Motor neuron (in vitro differentiated cells): Measurements from ENCODE around the gene APBA2. TPM values are rescaled to one million over a fixed set of nuclear protein-coding genes. Genes with fewer than 3 reads are reported as not detected.
A peak's percentile ranks its signal among the peaks of the same experiment; 100 is the strongest.
"Not testable (repeated sequence)": the region's sequence is repeated elsewhere in the genome, so short reads cannot be mapped to it uniquely, and the experiment has no call there.

Experiments used
- ATAC-seq, 8 experiments: fragments of 200-7000 bp; cut with Tn5 transposase; replicated peaks in 6 of 8; 2 replicates each; pipeline ENCODE4 v1.8.0; 2021; ENCODE audit warnings: mild to moderate bottlenecking in 8 of 8, moderate library complexity in 8 of 8
- H3K27ac ChIP-seq, 2 donors: fragments of 250-450 bp; sonication (Bioruptor Pico); 2 replicates each; pipeline ENCODE4 v1.9.0; 2021; ENCODE audit warnings: antibody characterized with exemption in 2 of 2, mild to moderate bottlenecking in 2 of 2, moderate library complexity in 1 of 2
- H3K4me1 ChIP-seq, 2 donors: fragments of 250-450 bp; sonication (Bioruptor Pico); replicated peaks in 1 of 2; 2 replicates each; pipeline ENCODE4 v1.6.1; 2021; ENCODE audit warnings: antibody characterized with exemption in 2 of 2, mild to moderate bottlenecking in 2 of 2, moderate library complexity in 1 of 2
- H3K4me3 ChIP-seq, 5 donors: fragments of 250-450 bp; sonication (Bioruptor Pico); 2 replicates each; pipeline ENCODE4 v1.9.0; 2021; ENCODE audit warnings: antibody characterized with exemption in 5 of 5, mild to moderate bottlenecking in 5 of 5, moderate library complexity in 4 of 5
- WGBS, 10 experiments: fragments of 450-650 bp; shearing (Covaris generic); methylation state at CpG; one replicate each; pipeline ENCODE4 v1.0.0; 2022; 5-methylcytosine and 5-hydroxymethylcytosine counted together
- in situ Hi-C, 9 experiments: fragments of 400-800 bp; cut with MboI; loops; one replicate each; pipeline ENCODE4 v1.15.0; 2021; ENCODE audit warnings: low sequenced_read_pairs in 9 of 9, low pct_unique_long_range_greater_than_20kb in 2 of 9; ENCODE audit not compliant: unreplicated experiment in 9 of 9
- total RNA-seq, 8 experiments: library from RNA; unstranded; fragments of 300-600 nt; gene quantifications; 2 replicates each; pipeline versions ENCODE4 v1.2.3 to v1.2.4, GENCODE V29; 2022

APBA2 gene
- total RNA-seq, result 10 to 100 TPM in 7 of 8 experiments, 1 to 10 TPM in 1; 7.8 to 66.8 (median 40.0) TPM

GRCh38 chr15:28885630-28886430, at the start of gene APBA2:
TSS of gene APBA2 (plus strand) at chr15:28885974. CDS start at chr15:29053885, 167,911 bp downstream.
- H3K4me3 ChIP-seq, result peak within 1 kb of the TSS; percentile 85 to 97 (median 91)
- in situ Hi-C loops, result loop anchor here in 4 of 9 experiments (25.0 kb wide), 1 partner anchor 201 kb away; no protein-coding TSS in a partner anchor
- WGBS, 10 experiments, result 0% methylated on average over 2 to 6 of the region's 109 CpGs; no CpG with 5 or more reads in 8 of the 10 experiments
- peak; percentile 77 to 88 (median 83) for ATAC-seq
- peak within 1 kb of the TSS; percentile 81 to 83 for H3K27ac ChIP-seq
- peaks cover 16 to 17% of the 10 kb centered on the region in 2 donors for H3K4me1 ChIP-seq

GRCh38 chr15:28840285-28840684, 45.5 kb upstream of the APBA2 start:
- no CpG with 5 or more reads among the region's 9 CpGs for WGBS, 10 experiments
- H3K27ac ChIP-seq, in situ Hi-C loops, ATAC-seq, H3K4me3 ChIP-seq, H3K4me1 ChIP-seq: not testable (repeated sequence)

GRCh38 chr15:28842210-28842609, 43.6 kb upstream of the APBA2 start:
- 54 to 90% (median 76%) methylated on average over 1 to 6 of the region's 11 CpGs; no CpG with 5 or more reads in 2 of the 10 experiments for WGBS, 10 experiments
- H3K4me3 ChIP-seq, H3K4me1 ChIP-seq, H3K27ac ChIP-seq, in situ Hi-C loops: not testable (repeated sequence)
- ATAC-seq, result peak in 3 of 8 experiments; percentile 53 to 65 (median 60)

GRCh38 chr15:28843520-28843919, 42.3 kb upstream of the APBA2 start:
- 73 to 100% (median 99%) methylated on average over 3 to 7 of the region's 12 CpGs; no CpG with 5 or more reads in 6 of the 10 experiments for WGBS, 10 experiments
- H3K27ac ChIP-seq, H3K4me3 ChIP-seq, ATAC-seq, H3K4me1 ChIP-seq, in situ Hi-C loops: not testable (repeated sequence)

- ATAC-seq, in situ Hi-C loops, H3K4me3 ChIP-seq, H3K27ac ChIP-seq, H3K4me1 ChIP-seq: not testable (repeated sequence)
- 90% methylated on average over 2 of the region's 14 CpGs; no CpG with 5 or more reads in 9 of the 10 experiments for WGBS, 10 experiments
Observed at GRCh38 chr15:28844147-28844546, 41.6 kb upstream of the APBA2 start.

GRCh38 chr15:28847247-28847646, 38.5 kb upstream of the APBA2 start:
- WGBS, 10 experiments, result no CpG with 5 or more reads among the region's 5 CpGs
- H3K4me1 ChIP-seq, in situ Hi-C loops, H3K4me3 ChIP-seq, ATAC-seq, H3K27ac ChIP-seq: not testable (repeated sequence)

GRCh38 chr15:28847959-28848358, 37.8 kb upstream of the APBA2 start:
- in situ Hi-C loops, H3K27ac ChIP-seq, ATAC-seq, H3K4me1 ChIP-seq, H3K4me3 ChIP-seq: not testable (repeated sequence)
- WGBS, 10 experiments, result no CpG with 5 or more reads among the region's 9 CpGs

- H3K4me3 ChIP-seq, H3K27ac ChIP-seq, in situ Hi-C loops, ATAC-seq, H3K4me1 ChIP-seq: not testable (repeated sequence)
- 34 to 100% (median 88%) methylated on average over 1 to 5 of the region's 13 CpGs; no CpG with 5 or more reads in 2 of the 10 experiments for WGBS, 10 experiments
Observed at GRCh38 chr15:28848521-28848920, 37.3 kb upstream of the APBA2 start, which contains the start of gene GOLGA6L7. TSS of gene GOLGA6L7 (minus strand) at chr15:28848644. CDS start at chr15:28848549, 95 bp downstream.

- in situ Hi-C loops, H3K4me1 ChIP-seq, ATAC-seq, H3K27ac ChIP-seq, H3K4me3 ChIP-seq: not testable (repeated sequence)
- WGBS, 10 experiments, result no CpG with 5 or more reads among the region's 17 CpGs
Observed at GRCh38 chr15:28849271-28849670, 36.5 kb upstream of the APBA2 start.

- H3K27ac ChIP-seq, in situ Hi-C loops, H3K4me1 ChIP-seq, H3K4me3 ChIP-seq, ATAC-seq: not testable (repeated sequence)
- WGBS, 10 experiments, result no CpG with 5 or more reads among the region's 31 CpGs
Observed at GRCh38 chr15:28849766-28850165, 36.0 kb upstream of the APBA2 start.

- in situ Hi-C loops, H3K4me3 ChIP-seq, ATAC-seq, H3K4me1 ChIP-seq, H3K27ac ChIP-seq: not testable (repeated sequence)
- whole genome bisulfite sequencing, 10 experiments, result 0 to 51% (median 24%) methylated on average over 1 to 5 of the region's 5 CpGs; no CpG with 5 or more reads in 2 of the 10 experiments
Observed at GRCh38 chr15:28853654-28854053, 32.1 kb upstream of the APBA2 start.

GRCh38 chr15:28854578-28854977, 31.2 kb upstream of the APBA2 start:
- H3K4me1 ChIP-seq, H3K4me3 ChIP-seq, H3K27ac ChIP-seq, ATAC-seq, in situ Hi-C loops: not testable (repeated sequence)
- 17 to 86% (median 60%) methylated on average over 1 to 2 of the region's 2 CpGs; no CpG with 5 or more reads in 5 of the 10 experiments for whole genome bisulfite sequencing, 10 experiments

- H3K4me1 ChIP-seq, result peaks cover 0 to 5% of the 10 kb centered on the region in 2 donors
- no peak overlapping the region for H3K4me3 ChIP-seq
- in situ Hi-C loops, result no loop called here
- no peak overlapping the region for H3K27ac ChIP-seq
- ATAC-seq, result peak in 3 of 8 experiments; percentile 26 to 68 (median 40)
- 10 to 90% (median 50%) methylated on average over 3 to 10 of the region's 16 CpGs; no CpG with 5 or more reads in 3 of the 10 experiments for WGBS, 10 experiments
Observed at GRCh38 chr15:28861031-28861534, 24.7 kb upstream of the APBA2 start.
